IMR-90 (cell line): Measurements from ENCODE around the gene WHRN. TPM values are rescaled to one million over a fixed set of nuclear protein-coding genes. Genes with fewer than 3 reads are reported as not detected.
A peak's percentile ranks its signal among the peaks of the same experiment; 100 is the strongest.

Experiments
- ATAC-seq: fragments of 200-7000 bp; cut with Tn5 transposase; 2 replicates; pipeline ENCODE4 v1.9.1; 2020; ENCODE audit warnings: low read depth, mild to moderate bottlenecking, moderate library complexity
- BruUV-seq: library from RNA; stranded (reverse); fragments of 400-500 nt; replicated peaks from 2 replicates; lab custom pipeline; 2021; lab: Mats Ljungman, UMichigan
- CTCF ChIA-PET: fragments of 300-600 bp; formaldehyde crosslinking; extraction: SDS; loops from one replicate; lab custom pipeline; 2021; ENCODE audit warnings: antibody characterized with exemption; lab: Yijun Ruan, JAX
- POLR2A ChIA-PET: fragments of 300-600 bp; sonication (Branson Sonifier 250); formaldehyde crosslinking; loops from one replicate; lab custom pipeline; 2022; ENCODE audit warnings: antibody characterized with exemption; ENCODE audit not compliant: unreplicated experiment; lab: Charles Lee
- DNase-seq: peaks from one replicate; pipeline ENCODE4 v3.0.0; 2013
- H2AFZ ChIP-seq: replicated peaks from 2 replicates; pipeline ENCODE3; 2013; ENCODE audit warnings: low read length, mild to moderate bottlenecking; ENCODE audit not compliant: poor library complexity
- H2AK5ac ChIP-seq: 2 replicates; pipeline ENCODE4 v1.6.1; 2013; ENCODE audit warnings: low read depth, low read length, inconsistent platforms
- H2AK9ac ChIP-seq: replicated peaks from 2 replicates; pipeline ENCODE3; 2013; ENCODE audit warnings: mild to moderate bottlenecking, low read depth, low read length, moderate library complexity; ENCODE audit not compliant: poor library complexity
- H2BK120ac ChIP-seq: 2 replicates; pipeline ENCODE4 v1.6.1; 2013; ENCODE audit warnings: low read depth, low read length, inconsistent platforms
- H2BK15ac ChIP-seq: 3 replicates; pipeline ENCODE4 v1.6.1; 2013; ENCODE audit warnings: low read depth, low read length, inconsistent platforms
- H2BK20ac ChIP-seq: 2 replicates; pipeline ENCODE4 v1.6.1; 2013; ENCODE audit warnings: low read depth, mild to moderate bottlenecking, inconsistent platforms, low read length, moderate library complexity
- H2BK5ac ChIP-seq: 2 replicates; pipeline ENCODE4 v1.6.1; 2013; ENCODE audit warnings: mild to moderate bottlenecking, low read depth, low read length, inconsistent platforms; ENCODE audit not compliant: poor library complexity, severe bottlenecking
- H3K14ac ChIP-seq: replicated peaks from 2 replicates; pipeline ENCODE4 v1.6.1; 2013; ENCODE audit warnings: low read depth, low read length, inconsistent platforms
- H3K18ac ChIP-seq: 2 replicates; pipeline ENCODE4 v1.6.1; 2013; ENCODE audit warnings: low read depth, low read length, control low read depth
- H3K23ac ChIP-seq: 2 replicates; pipeline ENCODE4 v1.6.1; 2013; ENCODE audit warnings: low read depth, low read length, inconsistent platforms
- H3K27ac ChIP-seq: 2 replicates; pipeline ENCODE4 v1.5.1; 2013; ENCODE audit warnings: mild to moderate bottlenecking, control low read depth, low read length; ENCODE audit not compliant: insufficient read depth
- H3K27me3 ChIP-seq: 2 replicates; pipeline ENCODE4 v1.6.1; 2013; ENCODE audit warnings: low read length; ENCODE audit not compliant: control insufficient read depth, insufficient read depth
- H3K36me3 ChIP-seq: 2 replicates; pipeline ENCODE4 v1.6.1; 2013; ENCODE audit warnings: low read length, mixed read lengths; ENCODE audit not compliant: control insufficient read depth, insufficient read depth
- H3K4ac ChIP-seq: 2 replicates; pipeline ENCODE4 v1.6.1; 2013; ENCODE audit warnings: low read depth, low read length, inconsistent platforms
- H3K4me1 ChIP-seq: 2 replicates; pipeline ENCODE4 v1.6.1; 2013; ENCODE audit warnings: low read length, mixed read lengths; ENCODE audit not compliant: control insufficient read depth, insufficient read depth
- H3K4me2 ChIP-seq: 2 replicates; pipeline ENCODE4 v1.6.1; 2013; ENCODE audit warnings: low read depth, mild to moderate bottlenecking, control low read depth, low read length, moderate library complexity
- H3K4me3 ChIP-seq: 2 replicates; pipeline ENCODE4 v1.5.1; 2013; ENCODE audit warnings: low read depth, mild to moderate bottlenecking, control low read depth, low read length, moderate library complexity; ENCODE audit not compliant: insufficient read depth
- H3K56ac ChIP-seq: 2 replicates; pipeline ENCODE4 v1.6.1; 2013; ENCODE audit warnings: low read length, inconsistent platforms; ENCODE audit not compliant: insufficient read depth; ENCODE audit errors: extremely low read depth
- H3K79me1 ChIP-seq, 2 experiments: 2 replicates each; pipeline ENCODE4 v1.6.1; 2013; ENCODE audit warnings: low read length in 2 of 2, inconsistent platforms in 1 of 2, low read depth in 1 of 2
- H3K9ac ChIP-seq: 2 replicates; pipeline ENCODE4 v1.6.1; 2013; ENCODE audit warnings: low read depth, low read length, control low read depth
- H3K9me1 ChIP-seq: 2 replicates; pipeline ENCODE4 v1.6.1; 2013; ENCODE audit warnings: low read length, inconsistent platforms; ENCODE audit not compliant: insufficient read depth
- H3K9me3 ChIP-seq: 2 replicates; pipeline ENCODE4 v1.6.1; 2013; ENCODE audit warnings: low read length; ENCODE audit not compliant: control insufficient read depth, insufficient read depth
- H4K20me1 ChIP-seq: 2 replicates; pipeline ENCODE4 v1.6.1; 2013; ENCODE audit warnings: low read length, inconsistent platforms; ENCODE audit not compliant: insufficient read depth
- H4K5ac ChIP-seq: 2 replicates; pipeline ENCODE4 v1.6.1; 2013; ENCODE audit warnings: mild to moderate bottlenecking, low read depth, low read length, control low read depth
- H4K8ac ChIP-seq, 2 experiments: 2 replicates each; pipeline ENCODE4 v1.6.1; 2013; ENCODE audit warnings: low read depth in 2 of 2, low read length in 2 of 2, control low read depth in 1 of 2, inconsistent platforms in 1 of 2
- H4K91ac ChIP-seq: 2 replicates; pipeline ENCODE4 v1.6.1; 2013; ENCODE audit warnings: low read depth, low read length, inconsistent platforms; ENCODE audit not compliant: insufficient read depth
- CTCF ChIP-seq: conservative IDR thresholded peaks from 2 replicates; pipeline ENCODE4 v1.5.1; 2012; ENCODE audit warnings: mild to moderate bottlenecking, low read depth, low read length, improper control_type of control experiment
- FOS ChIP-seq: fragments of 150-350 bp; IDR thresholded peaks from 2 replicates; pipeline ENCODE4 v1.6.1; 2016; ENCODE audit warnings: low read depth, low read length
- MAFK ChIP-seq: IDR thresholded peaks from 2 replicates; pipeline ENCODE4 v1.6.1; 2012; ENCODE audit warnings: low read depth, low read length, improper control_type of control experiment
- POLR2A ChIP-seq: IDR thresholded peaks from 2 replicates; pipeline ENCODE4 v1.6.1; 2012; ENCODE audit warnings: mild to moderate bottlenecking, low read depth, low read length
- RAD21 ChIP-seq: IDR thresholded peaks from 2 replicates; pipeline ENCODE4 v1.6.1; 2012; ENCODE audit warnings: low read length, improper control_type of control experiment
- RCOR1 ChIP-seq: IDR thresholded peaks from 2 replicates; pipeline ENCODE4 v1.6.1; 2012; ENCODE audit warnings: mild to moderate bottlenecking, low read length, improper control_type of control experiment; ENCODE audit not compliant: insufficient replicate concordance
- RFX5 ChIP-seq: IDR thresholded peaks from 2 replicates; pipeline ENCODE4 v1.8.0; 2012; ENCODE audit warnings: low read depth, mild to moderate bottlenecking, low read length, moderate library complexity
- SMC3 ChIP-seq: fragments of 150-350 bp; IDR thresholded peaks from 2 replicates; pipeline ENCODE4 v1.6.1; 2016; ENCODE audit warnings: low read depth, mild to moderate bottlenecking, antibody characterized with exemption, low read length, moderate library complexity
- WGBS, 2 experiments: methylation state at CpG; one replicate each; pipeline versions ENCODE4 v1.1.5 to v1.1.7; 2013; ENCODE audit warnings: missing lambda C conversion rate in 2 of 2; ENCODE audit not compliant: insufficient read length in 1 of 2; ENCODE audit errors: extremely low coverage in 2 of 2; 5-methylcytosine and 5-hydroxymethylcytosine counted together
- dilution Hi-C: fragments of 300-500 bp; cut with HindIII; formaldehyde crosslinking; loops from one replicate; pipeline ENCODE4 v1.14.3; 2018; ENCODE audit warnings: low sequenced_read_pairs; ENCODE audit not compliant: unreplicated experiment
- in situ Hi-C: fragments of 300-500 bp; cut with MboI; formaldehyde crosslinking; loops from 3 replicates; pipeline ENCODE4 v1.14.3; 2019; ENCODE audit warnings: low sequenced_read_pairs, inconsistent platforms, mixed read lengths
- intact Hi-C: fragments of 100-400 bp; cut with micrococcal nuclease; formaldehyde crosslinking; loops from 2 replicates; pipeline ENCODE4 v1.10.0; 2022
- polyA plus RNA-seq, 3 experiments: library from polyadenylated mRNA; depleted of rRNA; stranded (reverse); fragments of >200 nt; gene quantifications; 2 replicates each; pipeline ENCODE4 v1.2.3, GENCODE V29; 2012; ENCODE audit warnings: low replicate concordance in 1 of 3
- total RNA-seq: library from RNA; depleted of rRNA; stranded (reverse); fragments of >200 nt; gene quantifications from 2 replicates; pipeline ENCODE4 v1.2.3, GENCODE V29; 2012
- TF ChIP-seq, protein P1 (sequence below): fragments of 150-350 bp; IDR thresholded peaks from 2 replicates; pipeline ENCODE4 v1.6.1; 2016; ENCODE audit warnings: low read depth, mild to moderate bottlenecking, low read length, moderate library complexity, borderline replicate concordance

Gene WHRN
- total and polyA plus RNA-seq, 2 of the 4 experiments (the other 2 are of a cell fraction) = 0.18 to 2.6 TPM

- no peak overlapping the region for H3K9ac ChIP-seq
- no peak overlapping the region for H3K4ac ChIP-seq
- no peak overlapping the region for H4K8ac ChIP-seq
- no peaks in the 10 kb centered on the region for H3K9me3 ChIP-seq
- peak overlapping the region; percentile 49 for H2AFZ ChIP-seq
- no peak overlapping the region for H2BK15ac ChIP-seq
- dilution Hi-C loops (no loop called here), intact Hi-C loops (no loop called here), in situ Hi-C loops (loop anchor here (10.0 kb wide), 1 partner anchor 597 kb away; no protein-coding TSS in a partner anchor)
- no TSS peak for BruUV-seq
- no peak overlapping the region for H3K14ac ChIP-seq
- H3K4me2 ChIP-seq = no peak overlapping the region
- no peaks in the 10 kb centered on the region for H4K20me1 ChIP-seq
- H2AK5ac ChIP-seq = no peak overlapping the region
- H3K56ac ChIP-seq = no peak overlapping the region
- DNase-seq (peak; percentile 77), ATAC-seq (peak; percentile 86)
- H2BK5ac ChIP-seq = no peak overlapping the region
- no peak overlapping the region for H3K27ac ChIP-seq
- ChIA-PET POLR2A (interaction anchor here (0.5 kb wide), 1 partner anchor 179 kb away, joined by 5 read pairs; no protein-coding TSS in a partner anchor), CTCF (interaction anchor here (0.5 to 1.8 kb wide), 10 partner anchors 9 to 540 kb away, joined by 3 to 15 read pairs (median 3); no protein-coding TSS in a partner anchor)
- peak overlapping the region; percentile 17 for H2AK9ac ChIP-seq
- H4K5ac ChIP-seq = no peak overlapping the region
- no peak overlapping the region for H2BK20ac ChIP-seq
- no peak overlapping the region for H3K23ac ChIP-seq
- H3K36me3 ChIP-seq = no peaks in the 10 kb centered on the region
- H3K4me1 ChIP-seq = peaks cover 15% of the 10 kb centered on the region; the same call in 1 of the 2 replicates
- peaks cover 8% of the 10 kb centered on the region; the same call in 1 of the 2 replicates for H3K9me1 ChIP-seq
- H3K4me3 ChIP-seq = no peak overlapping the region
- no peak overlapping the region for H4K91ac ChIP-seq
- no peak overlapping the region for H2BK120ac ChIP-seq
- H3K18ac ChIP-seq = no peak overlapping the region
- H3K79me1 ChIP-seq = no peaks in the 10 kb centered on the region
- H3K27me3 ChIP-seq = peaks cover 34% of the 10 kb centered on the region
- WGBS, 2 experiments = no CpG with 5 or more reads among the region's 3 CpGs
- TF ChIP-seq POLR2A (no peak), RFX5 (no peak), MAFK (peak; percentile 36; the same call in 1 of the 2 replicates), RCOR1 (no peak), RAD21 (peak; percentile 33; the same call in 1 of the 2 replicates), SMC3 (peak; percentile 46), FOS (0 out of 2 replicates have a peak, but pooled peaks have one; percentile 23), CTCF (peak; percentile 47)
- TF ChIP-seq, protein P1, sequence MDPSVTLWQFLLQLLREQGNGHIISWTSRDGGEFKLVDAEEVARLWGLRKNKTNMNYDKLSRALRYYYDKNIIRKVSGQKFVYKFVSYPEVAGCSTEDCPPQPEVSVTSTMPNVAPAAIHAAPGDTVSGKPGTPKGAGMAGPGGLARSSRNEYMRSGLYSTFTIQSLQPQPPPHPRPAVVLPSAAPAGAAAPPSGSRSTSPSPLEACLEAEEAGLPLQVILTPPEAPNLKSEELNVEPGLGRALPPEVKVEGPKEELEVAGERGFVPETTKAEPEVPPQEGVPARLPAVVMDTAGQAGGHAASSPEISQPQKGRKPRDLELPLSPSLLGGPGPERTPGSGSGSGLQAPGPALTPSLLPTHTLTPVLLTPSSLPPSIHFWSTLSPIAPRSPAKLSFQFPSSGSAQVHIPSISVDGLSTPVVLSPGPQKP = no peak
These were observed 87.8 kb downstream of the WHRN start for GRCh38 chr9:114417511-114417910.
